ENCODE results near the gene PTPRB.

Gene PTPRB

GRCh38 chr12:70550180-70550577 lies 87.0 kb downstream of the PTPRB start:
- TF ChIP-seq CTCF (IDR thresholded peaks at IDR 0.05; ENCODE audit: low read depth, low read length): no peak
- in situ Hi-C loops (cut with HindIII; ENCODE audit: low sequenced_read_pairs): no loop called here

DNA sequence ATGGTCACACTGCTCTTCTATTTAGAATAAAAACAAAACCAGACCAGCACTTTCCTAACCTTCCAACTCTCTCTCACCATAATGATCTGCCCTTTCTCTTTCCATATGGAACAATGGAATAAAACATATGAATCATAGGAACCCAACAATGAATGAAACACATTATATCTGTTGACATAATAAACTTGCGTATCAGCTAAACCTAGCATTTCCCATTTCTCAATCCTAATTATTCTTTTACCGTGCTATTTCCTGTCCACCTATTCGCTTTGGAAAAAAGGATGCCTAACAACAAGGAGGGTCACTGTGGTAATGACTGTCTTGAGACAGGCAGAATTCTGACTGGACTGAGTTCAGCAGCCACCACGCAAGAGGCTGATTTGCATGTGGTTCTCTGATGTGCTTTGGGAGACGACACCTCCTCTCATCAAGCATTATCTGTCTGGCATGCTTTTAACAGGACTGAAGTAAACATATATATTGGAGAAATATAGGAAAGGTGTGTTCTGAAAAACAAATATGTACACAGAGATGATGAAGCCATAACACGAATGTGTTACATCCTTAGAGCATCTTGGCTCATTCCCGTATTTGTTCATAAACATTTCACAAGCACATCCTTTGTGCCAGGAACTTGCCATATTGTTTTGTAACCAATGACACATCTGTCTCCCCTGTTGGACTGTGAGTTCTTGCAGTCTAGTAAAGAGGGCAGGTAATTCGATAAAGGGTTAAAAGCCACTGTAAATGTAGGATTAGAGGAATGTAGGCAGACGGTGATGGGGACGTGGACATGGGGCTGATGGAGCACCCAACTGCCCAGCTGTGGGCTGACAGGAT lies 87.7 kb downstream of the PTPRB start:
- peak; percentile 35 for DNase-seq (ENCODE audit: low read depth, low spot score)
- in situ Hi-C loops (cut with HindIII; ENCODE audit: low sequenced_read_pairs): no loop called here
- H3K4me3 ChIP-seq (ENCODE audit: low read depth, low read length): no peak overlapping the region
- TF ChIP-seq CTCF (IDR thresholded peaks at IDR 0.05; ENCODE audit: low read depth, low read length): no peak

More at GRCh38 chr12:70550180-70550577, 87.0 kb downstream of the PTPRB start:
- no peak for DNase-seq (ENCODE audit: low read depth, low spot score)
- H3K4me3 ChIP-seq (ENCODE audit: low read depth, low read length): no peak overlapping the region

DNA sequence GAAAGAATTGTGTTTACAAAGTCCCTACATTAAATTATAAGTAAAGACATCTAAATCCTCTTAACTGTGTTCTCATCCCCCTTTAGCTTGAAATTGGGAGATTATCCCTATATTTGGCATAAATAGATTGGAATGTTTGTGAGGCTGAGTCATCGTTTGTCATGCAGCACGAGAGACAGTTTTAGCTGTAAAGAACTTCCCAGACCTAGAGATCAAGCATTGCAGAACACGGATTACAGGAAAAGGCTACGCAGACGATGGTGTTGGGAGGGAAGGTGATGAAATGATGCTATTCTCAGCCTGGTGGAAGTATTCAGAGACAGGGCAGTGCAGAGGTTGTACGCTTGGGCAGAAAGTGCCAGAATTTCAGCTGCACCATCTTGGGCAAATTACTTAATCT lies 93.8 kb downstream of the PTPRB start:
- H3K4me3 ChIP-seq (ENCODE audit: low read depth, low read length): no peak overlapping the region
- DNase-seq (ENCODE audit: low read depth, low spot score): peak; percentile 89
- no peak for TF ChIP-seq CTCF (IDR thresholded peaks at IDR 0.05; ENCODE audit: low read depth, low read length)
- in situ Hi-C loops (cut with HindIII; ENCODE audit: low sequenced_read_pairs): no loop called here

DNA sequence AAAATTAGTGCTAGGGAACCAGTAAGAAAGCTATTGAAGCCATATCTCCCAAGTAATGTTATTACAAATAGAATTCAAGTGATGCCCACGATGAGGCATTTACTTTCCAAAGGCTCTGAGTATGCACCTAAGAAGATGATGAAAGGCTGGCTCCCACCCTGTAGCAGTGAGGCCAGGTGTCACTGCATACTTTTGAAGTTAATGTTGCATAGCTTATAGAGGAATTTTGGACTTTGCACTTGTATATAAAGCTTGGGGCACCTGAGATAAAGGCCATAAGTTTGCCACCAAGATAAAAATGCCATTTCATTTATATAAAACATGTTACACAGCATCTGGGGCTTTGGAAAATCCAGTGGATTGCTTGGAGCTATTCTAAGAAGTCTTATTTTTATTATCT lies 96.2 kb downstream of the PTPRB start:
- no peak for TF ChIP-seq CTCF (IDR thresholded peaks at IDR 0.05; ENCODE audit: low read depth, low read length)
- no peak for DNase-seq (ENCODE audit: low read depth, low spot score)
- H3K4me3 ChIP-seq (ENCODE audit: low read depth, low read length): no peak overlapping the region
- in situ Hi-C loops (cut with HindIII; ENCODE audit: low sequenced_read_pairs): no loop called here

DNA sequence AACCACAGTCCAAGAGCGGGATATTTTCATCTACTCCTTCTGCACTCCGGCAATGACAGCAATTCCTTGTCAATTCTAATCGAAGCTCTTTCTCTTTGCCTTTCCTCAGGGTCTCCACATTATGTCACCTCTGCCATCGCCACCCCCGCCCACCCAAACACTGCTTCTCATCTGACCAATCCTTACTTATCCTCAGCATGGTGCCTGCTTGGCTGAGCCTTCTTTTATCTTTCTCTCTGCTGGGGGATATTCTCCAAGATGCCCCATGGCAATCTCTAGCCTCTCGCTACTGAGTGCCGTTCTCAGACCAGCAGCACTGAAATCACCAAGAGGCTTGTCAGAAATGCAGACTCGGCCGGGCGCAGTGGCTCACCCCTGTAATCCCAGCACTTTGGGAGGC lies 100.6 kb downstream of the PTPRB start:
- TF ChIP-seq CTCF (IDR thresholded peaks at IDR 0.05; ENCODE audit: low read depth, low read length): no peak
- in situ Hi-C loops (cut with HindIII; ENCODE audit: low sequenced_read_pairs): no loop called here
- H3K4me3 ChIP-seq (ENCODE audit: low read depth, low read length): no peak overlapping the region

GRCh38 chr12:70535896-70536374 lies 101.3 kb downstream of the PTPRB start:
- no peak for TF ChIP-seq CTCF (IDR thresholded peaks at IDR 0.05; ENCODE audit: low read depth, low read length)
- no peak for DNase-seq (ENCODE audit: low read depth, low spot score)
- in situ Hi-C loops (cut with HindIII; ENCODE audit: low sequenced_read_pairs): no loop called here
- H3K4me3 ChIP-seq (ENCODE audit: low read depth, low read length): no peak overlapping the region

More for the DNA sequence above, 100.6 kb downstream of the PTPRB start:
- no peak for DNase-seq (ENCODE audit: low read depth, low spot score)

Data from astrocyte of the spinal cord (primary cell).